WTC11 (cell line): ENCODE measurements around the gene FOXQ1. TPM values are rescaled to one million over a fixed set of nuclear protein-coding genes. Genes with fewer than 3 reads are reported as not detected.

Experiments used
- ATAC-seq: fragments of 200-7000 bp; cut with Tn5 transposase; 2 replicates; pipeline ENCODE4 v1.10.0; 2021; ENCODE audit warnings: mild to moderate bottlenecking, moderate library complexity
- CTCF ChIA-PET: fragments of 300-600 bp; sonication (Branson Sonifier 250); formaldehyde crosslinking; loops from one replicate; lab custom pipeline; 2021; ENCODE audit warnings: antibody characterized with exemption; lab: Charles Lee
- POLR2A ChIA-PET: fragments of 350-600 bp; sonication (Branson Sonifier 250); formaldehyde crosslinking; loops from one replicate; lab custom pipeline; 2021; ENCODE audit warnings: antibody characterized with exemption; lab: Charles Lee
- DNase-seq: peaks from one replicate; pipeline ENCODE4 v3.0.0; 2021; ENCODE audit warnings: low spot score
- H3K27ac Mint-ChIP-seq: 2 replicates; pipeline ENCODE4 v1.8.0; 2021; ENCODE audit warnings: mixed read lengths
- H3K27me3 Mint-ChIP-seq: 2 replicates; pipeline ENCODE4 v1.8.0; 2021; ENCODE audit warnings: low read depth, mild to moderate bottlenecking, moderate library complexity, mixed read lengths
- H3K36me3 Mint-ChIP-seq: 2 replicates; pipeline ENCODE4 v1.8.0; 2021; ENCODE audit warnings: mixed read lengths
- H3K4me1 Mint-ChIP-seq: 2 replicates; pipeline ENCODE4 v1.8.0; 2022; ENCODE audit warnings: mixed read lengths
- H3K4me3 Mint-ChIP-seq: 2 replicates; pipeline ENCODE4 v1.8.0; 2021; ENCODE audit warnings: mild to moderate bottlenecking, moderate library complexity, mixed read lengths
- H3K9me3 Mint-ChIP-seq: 2 replicates; pipeline ENCODE4 v1.8.0; 2021; ENCODE audit warnings: mixed read lengths
- EMX1 ChIP-seq: fragments of 250-450 bp; sonication (Bioruptor Pico); IDR thresholded peaks from 2 replicates; pipeline ENCODE4 v1.8.0; 2021; ENCODE audit warnings: mild to moderate bottlenecking
- ESRRA ChIP-seq: sonication (generic); formaldehyde crosslinking; IDR thresholded peaks from 2 replicates; pipeline ENCODE4 v1.8.1; 2022; ENCODE audit warnings: mild to moderate bottlenecking, missing genetic modification reagents, borderline replicate concordance
- FOXJ3 ChIP-seq: sonication (generic); formaldehyde crosslinking; IDR thresholded peaks from 2 replicates; pipeline ENCODE4 v1.9.0; 2021; ENCODE audit warnings: missing genetic modification reagents, mild to moderate bottlenecking, borderline replicate concordance
- GABPB1 ChIP-seq: sonication (generic); formaldehyde crosslinking; IDR thresholded peaks from 2 replicates; pipeline ENCODE4 v1.8.1; 2023; ENCODE audit warnings: mild to moderate bottlenecking, missing genetic modification reagents
- GRHL2 ChIP-seq: fragments of 250-450 bp; sonication (Bioruptor Pico); IDR thresholded peaks from 2 replicates; pipeline ENCODE4 v1.8.0; 2022; ENCODE audit warnings: mild to moderate bottlenecking, moderate library complexity; ENCODE audit not compliant: insufficient replicate concordance, severe bottlenecking
- HMGA2 ChIP-seq: fragments of 250-450 bp; sonication (Bioruptor Pico); IDR thresholded peaks from 2 replicates; pipeline ENCODE4 v1.4.0; 2021; ENCODE audit warnings: mild to moderate bottlenecking, moderate library complexity
- IRF2 ChIP-seq: sonication (generic); formaldehyde crosslinking; IDR thresholded peaks from 2 replicates; pipeline ENCODE4 v1.8.0; 2022; ENCODE audit warnings: low read depth, missing genetic modification reagents, borderline replicate concordance
- JUN ChIP-seq: sonication (generic); formaldehyde crosslinking; IDR thresholded peaks from 2 replicates; pipeline ENCODE4 v1.8.0; 2023; ENCODE audit warnings: mild to moderate bottlenecking, missing genetic modification reagents
- KAT7 ChIP-seq: sonication (generic); formaldehyde crosslinking; IDR thresholded peaks from 2 replicates; pipeline ENCODE4 v1.8.1; 2023; ENCODE audit warnings: missing genetic modification reagents, mild to moderate bottlenecking, borderline replicate concordance
- MAX ChIP-seq: sonication (generic); formaldehyde crosslinking; IDR thresholded peaks from 2 replicates; pipeline ENCODE4 v1.8.0; 2022; ENCODE audit warnings: mild to moderate bottlenecking, missing genetic modification reagents
- MLX ChIP-seq: sonication (generic); formaldehyde crosslinking; IDR thresholded peaks from 2 replicates; pipeline ENCODE4 v1.8.1; 2023; ENCODE audit warnings: mild to moderate bottlenecking, missing genetic modification reagents, moderate library complexity
- NFE2L1 ChIP-seq: sonication (generic); formaldehyde crosslinking; IDR thresholded peaks from 2 replicates; pipeline ENCODE4 v1.8.1; 2023; ENCODE audit warnings: missing genetic modification reagents
- NFYB ChIP-seq: sonication (generic); formaldehyde crosslinking; conservative IDR thresholded peaks from 2 replicates; pipeline ENCODE4 v1.8.0; 2022; ENCODE audit warnings: low read depth, missing genetic modification reagents
- NR2C2 ChIP-seq: sonication (generic); formaldehyde crosslinking; IDR thresholded peaks from 2 replicates; pipeline ENCODE4 v1.8.0; 2022; ENCODE audit warnings: mild to moderate bottlenecking, missing genetic modification reagents
- OVOL2 ChIP-seq: fragments of 250-450 bp; sonication (Bioruptor Pico); IDR thresholded peaks from 2 replicates; pipeline ENCODE4 v1.9.0; 2021; ENCODE audit warnings: mild to moderate bottlenecking, borderline replicate concordance
- TEAD4 ChIP-seq: sonication (generic); formaldehyde crosslinking; IDR thresholded peaks from 2 replicates; pipeline ENCODE4 v1.8.0; 2022; ENCODE audit warnings: mild to moderate bottlenecking, missing genetic modification reagents
- ZBTB21 ChIP-seq: sonication (generic); formaldehyde crosslinking; IDR thresholded peaks from 2 replicates; pipeline ENCODE4 v1.8.1; 2023; ENCODE audit warnings: mild to moderate bottlenecking, missing genetic modification reagents, borderline replicate concordance
- ZBTB43 ChIP-seq: sonication (generic); formaldehyde crosslinking; IDR thresholded peaks from 2 replicates; pipeline ENCODE4 v1.8.1; 2023; ENCODE audit warnings: mild to moderate bottlenecking, missing genetic modification reagents
- ZNF416 ChIP-seq: fragments of 250-450 bp; sonication (Bioruptor Pico); IDR thresholded peaks from 2 replicates; pipeline ENCODE4 v1.9.0; 2021; ENCODE audit warnings: mild to moderate bottlenecking, inconsistent platforms
- ZNF423 ChIP-seq: fragments of 250-450 bp; sonication (Bioruptor Pico); IDR thresholded peaks from 2 replicates; pipeline ENCODE4 v2.1.2; 2022; ENCODE audit warnings: mild to moderate bottlenecking, moderate library complexity
- total RNA-seq: library from RNA; stranded (reverse); gene quantifications from 3 replicates; pipeline ENCODE4 v1.2.3, GENCODE V29; 2021
- TF ChIP-seq, protein P1 (sequence below): fragments of 250-450 bp; sonication (Bioruptor Pico); conservative IDR thresholded peaks from 2 replicates; pipeline ENCODE4 v1.9.0; 2021; ENCODE audit warnings: mild to moderate bottlenecking
- TF ChIP-seq, protein P2 (sequence below): sonication (generic); formaldehyde crosslinking; IDR thresholded peaks from 2 replicates; pipeline ENCODE4 v1.8.0; 2022; ENCODE audit warnings: mild to moderate bottlenecking, missing genetic modification reagents
- TF ChIP-seq, protein P3 (sequence below): fragments of 250-450 bp; sonication (Bioruptor Pico); IDR thresholded peaks from 2 replicates; pipeline ENCODE4 v1.9.0; 2021; ENCODE audit warnings: mild to moderate bottlenecking
- TF ChIP-seq, protein P4 (sequence below): sonication (generic); formaldehyde crosslinking; IDR thresholded peaks from 2 replicates; pipeline ENCODE4 v1.8.0; 2022; ENCODE audit warnings: mild to moderate bottlenecking, missing genetic modification reagents

FOXQ1 gene
- total RNA-seq, 1 experiment from 2014 or later: 0.35 TPM

- H3K4me1 Mint-ChIP-seq: peaks cover 13% of the 10 kb centered on the region
- no peaks in the 10 kb centered on the region; the same call in 1 of the 2 replicates for H3K36me3 Mint-ChIP-seq
- CTCF ChIA-PET: no interaction called here
- no peak overlapping the region for H3K27ac Mint-ChIP-seq
- ATAC-seq (no peak), DNase-seq (no peak)
- H3K27me3 Mint-ChIP-seq: no peaks in the 10 kb centered on the region; the same call in 1 of the 2 replicates
- TF ChIP-seq ZNF423 (CRISPR knock-in tag) (no peak), ZBTB43 (no peak), EMX1 (CRISPR knock-in tag) (no peak), GABPB1 (CRISPR knock-in tag) (no peak), NR2C2 (CRISPR knock-in tag) (no peak), TEAD4 (CRISPR knock-in tag) (no peak), OVOL2 (no peak), KAT7 (CRISPR knock-in tag) (no peak), GRHL2 (CRISPR knock-in tag) (no peak), HMGA2 (CRISPR knock-in tag) (no peak), NFYB (CRISPR knock-in tag) (no peak), NFE2L1 (CRISPR knock-in tag) (no peak), ZBTB21 (CRISPR knock-in tag) (no peak)
- peaks cover 5% of the 10 kb centered on the region for H3K9me3 Mint-ChIP-seq
- POLR2A ChIA-PET: no interaction called here
- H3K4me3 Mint-ChIP-seq: no peak overlapping the region
These were observed 30.2 kb upstream of the FOXQ1 start for GRCh38 chr6:1281746-1282145.

- Mint-ChIP-seq H3K27ac (no peak overlapping the region), H3K36me3 (no peaks in the 10 kb centered on the region; the same call in 1 of the 2 replicates), H3K4me1 (peaks cover 13% of the 10 kb centered on the region), H3K4me3 (no peak overlapping the region), H3K9me3 (peaks cover 6% of the 10 kb centered on the region), H3K27me3 (peaks cover 3% of the 10 kb centered on the region)
- CTCF ChIA-PET: interaction anchor here (0.5 kb wide), 1 partner anchor 992 kb away, joined by 3 read pairs; no protein-coding TSS in a partner anchor
- ATAC-seq (no peak), DNase-seq (no peak)
- POLR2A ChIA-PET: no interaction called here
- TF ChIP-seq ZBTB43: no peak
- TF ChIP-seq, protein P1, sequence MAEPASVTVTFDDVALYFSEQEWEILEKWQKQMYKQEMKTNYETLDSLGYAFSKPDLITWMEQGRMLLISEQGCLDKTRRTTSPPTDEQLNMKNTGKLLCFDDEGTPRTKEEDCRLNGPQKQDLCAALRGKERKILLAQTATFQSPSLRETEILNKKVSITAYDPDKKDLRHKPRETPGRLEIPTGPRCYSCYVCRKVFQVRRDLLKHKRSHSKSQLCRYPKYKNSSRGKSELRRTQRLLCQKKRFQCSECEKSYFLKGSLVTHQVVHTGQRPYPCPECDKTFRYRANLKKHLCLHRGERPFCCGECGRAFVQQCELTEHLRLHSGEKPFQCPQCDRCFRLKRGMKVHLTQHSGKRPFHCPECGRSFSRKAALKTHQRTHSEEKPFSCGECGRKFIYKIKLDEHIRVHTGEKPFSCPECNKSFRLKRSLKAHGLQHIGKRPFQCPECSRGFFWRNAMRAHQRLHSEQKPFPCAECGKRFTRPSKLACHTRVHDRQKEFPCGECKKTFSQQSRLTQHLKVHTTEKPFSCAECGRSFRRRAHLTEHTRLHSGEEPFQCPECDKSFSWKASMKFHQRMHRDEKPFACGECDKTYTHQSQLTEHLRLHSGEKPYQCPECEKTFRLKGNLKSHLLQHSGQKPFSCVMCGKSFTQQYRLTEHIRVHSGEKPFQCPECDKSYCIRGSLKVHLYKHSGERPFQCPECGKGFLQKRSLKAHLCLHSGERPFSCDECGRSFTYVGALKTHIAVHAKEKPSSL: no peak
- TF ChIP-seq EMX1 (CRISPR knock-in tag): no peak
- no peak for TF ChIP-seq KAT7 (CRISPR knock-in tag)
- no peak for TF ChIP-seq FOXJ3
- no peak for TF ChIP-seq IRF2
- TF ChIP-seq, protein P2, sequence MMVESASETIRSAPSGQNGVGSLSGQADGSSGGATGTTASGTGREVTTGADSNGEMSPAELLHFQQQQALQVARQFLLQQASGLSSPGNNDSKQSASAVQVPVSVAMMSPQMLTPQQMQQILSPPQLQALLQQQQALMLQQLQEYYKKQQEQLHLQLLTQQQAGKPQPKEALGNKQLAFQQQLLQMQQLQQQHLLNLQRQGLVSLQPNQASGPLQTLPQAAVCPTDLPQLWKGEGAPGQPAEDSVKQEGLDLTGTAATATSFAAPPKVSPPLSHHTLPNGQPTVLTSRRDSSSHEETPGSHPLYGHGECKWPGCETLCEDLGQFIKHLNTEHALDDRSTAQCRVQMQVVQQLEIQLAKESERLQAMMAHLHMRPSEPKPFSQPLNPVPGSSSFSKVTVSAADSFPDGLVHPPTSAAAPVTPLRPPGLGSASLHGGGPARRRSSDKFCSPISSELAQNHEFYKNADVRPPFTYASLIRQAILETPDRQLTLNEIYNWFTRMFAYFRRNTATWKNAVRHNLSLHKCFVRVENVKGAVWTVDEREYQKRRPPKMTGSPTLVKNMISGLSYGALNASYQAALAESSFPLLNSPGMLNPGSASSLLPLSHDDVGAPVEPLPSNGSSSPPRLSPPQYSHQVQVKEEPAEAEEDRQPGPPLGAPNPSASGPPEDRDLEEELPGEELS (CRISPR knock-in tag): no peak
- TF ChIP-seq JUN (CRISPR knock-in tag): no peak
- TF ChIP-seq, protein P3, sequence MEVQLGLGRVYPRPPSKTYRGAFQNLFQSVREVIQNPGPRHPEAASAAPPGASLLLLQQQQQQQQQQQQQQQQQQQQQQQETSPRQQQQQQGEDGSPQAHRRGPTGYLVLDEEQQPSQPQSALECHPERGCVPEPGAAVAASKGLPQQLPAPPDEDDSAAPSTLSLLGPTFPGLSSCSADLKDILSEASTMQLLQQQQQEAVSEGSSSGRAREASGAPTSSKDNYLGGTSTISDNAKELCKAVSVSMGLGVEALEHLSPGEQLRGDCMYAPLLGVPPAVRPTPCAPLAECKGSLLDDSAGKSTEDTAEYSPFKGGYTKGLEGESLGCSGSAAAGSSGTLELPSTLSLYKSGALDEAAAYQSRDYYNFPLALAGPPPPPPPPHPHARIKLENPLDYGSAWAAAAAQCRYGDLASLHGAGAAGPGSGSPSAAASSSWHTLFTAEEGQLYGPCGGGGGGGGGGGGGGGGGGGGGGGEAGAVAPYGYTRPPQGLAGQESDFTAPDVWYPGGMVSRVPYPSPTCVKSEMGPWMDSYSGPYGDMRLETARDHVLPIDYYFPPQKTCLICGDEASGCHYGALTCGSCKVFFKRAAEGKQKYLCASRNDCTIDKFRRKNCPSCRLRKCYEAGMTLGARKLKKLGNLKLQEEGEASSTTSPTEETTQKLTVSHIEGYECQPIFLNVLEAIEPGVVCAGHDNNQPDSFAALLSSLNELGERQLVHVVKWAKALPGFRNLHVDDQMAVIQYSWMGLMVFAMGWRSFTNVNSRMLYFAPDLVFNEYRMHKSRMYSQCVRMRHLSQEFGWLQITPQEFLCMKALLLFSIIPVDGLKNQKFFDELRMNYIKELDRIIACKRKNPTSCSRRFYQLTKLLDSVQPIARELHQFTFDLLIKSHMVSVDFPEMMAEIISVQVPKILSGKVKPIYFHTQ (CRISPR knock-in tag): no peak
- TF ChIP-seq ZBTB21 (CRISPR knock-in tag): no peak
- no peak for TF ChIP-seq MAX (CRISPR knock-in tag)
- TF ChIP-seq, protein P4, sequence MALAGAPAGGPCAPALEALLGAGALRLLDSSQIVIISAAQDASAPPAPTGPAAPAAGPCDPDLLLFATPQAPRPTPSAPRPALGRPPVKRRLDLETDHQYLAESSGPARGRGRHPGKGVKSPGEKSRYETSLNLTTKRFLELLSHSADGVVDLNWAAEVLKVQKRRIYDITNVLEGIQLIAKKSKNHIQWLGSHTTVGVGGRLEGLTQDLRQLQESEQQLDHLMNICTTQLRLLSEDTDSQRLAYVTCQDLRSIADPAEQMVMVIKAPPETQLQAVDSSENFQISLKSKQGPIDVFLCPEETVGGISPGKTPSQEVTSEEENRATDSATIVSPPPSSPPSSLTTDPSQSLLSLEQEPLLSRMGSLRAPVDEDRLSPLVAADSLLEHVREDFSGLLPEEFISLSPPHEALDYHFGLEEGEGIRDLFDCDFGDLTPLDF (CRISPR knock-in tag): no peak
- no peak for TF ChIP-seq MLX (CRISPR knock-in tag)
- TF ChIP-seq ZNF416 (CRISPR knock-in tag): no peak
- no peak for TF ChIP-seq ESRRA (CRISPR knock-in tag)
These were observed 28.4 kb upstream of the FOXQ1 start for GRCh38 chr6:1283501-1283900.
